ENCODE results near the gene CCDC12.
"Not testable (repeated sequence)": the region's sequence is repeated elsewhere in the genome, so short reads cannot be mapped to it uniquely, and the experiment has no call there.

The CCDC12 gene

DNA sequence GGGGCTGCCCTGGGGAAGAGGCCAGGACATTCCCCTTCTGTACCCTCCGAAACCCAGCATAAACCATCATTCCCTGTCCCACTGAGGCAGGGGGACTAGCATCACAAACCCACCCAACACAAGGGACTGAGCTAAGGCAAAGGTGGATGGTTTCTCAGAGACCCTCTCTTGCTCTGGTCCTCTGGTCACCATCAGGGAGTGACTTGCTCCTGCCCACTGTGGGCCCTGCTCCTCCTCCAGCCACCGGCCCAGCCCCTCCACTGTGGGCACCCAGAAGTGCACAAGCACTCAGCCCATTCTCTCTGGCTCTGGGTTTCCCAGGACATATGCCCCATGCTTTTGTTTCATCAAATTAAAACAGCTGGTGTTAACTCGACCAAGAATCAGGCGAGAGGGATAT is 54.1 kb downstream of the CCDC12 start:
- DNase-seq (ENCODE audit: low spot score): no peak

DNA sequence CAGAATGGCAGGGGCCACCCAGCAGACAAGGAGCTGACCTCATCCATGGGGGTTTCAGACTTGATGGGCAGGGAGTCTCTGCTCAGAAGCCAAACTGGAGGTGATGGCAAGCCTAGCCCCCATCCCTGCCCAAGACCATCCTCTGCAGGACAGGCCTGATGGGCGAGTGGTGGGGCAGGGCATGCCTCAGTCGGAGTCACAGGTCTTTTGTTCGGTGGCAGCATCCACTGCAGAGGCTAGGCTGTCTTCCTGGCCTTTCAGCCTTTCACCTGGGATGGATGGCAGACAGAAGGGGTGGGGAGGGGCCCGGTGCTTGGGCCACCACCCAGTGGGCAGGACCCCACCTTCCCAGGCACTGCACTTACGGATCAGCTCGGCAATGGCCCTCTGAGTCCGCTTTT is 54.7 kb downstream of the CCDC12 start:
- DNase-seq (ENCODE audit: low spot score): no peak

DNA sequence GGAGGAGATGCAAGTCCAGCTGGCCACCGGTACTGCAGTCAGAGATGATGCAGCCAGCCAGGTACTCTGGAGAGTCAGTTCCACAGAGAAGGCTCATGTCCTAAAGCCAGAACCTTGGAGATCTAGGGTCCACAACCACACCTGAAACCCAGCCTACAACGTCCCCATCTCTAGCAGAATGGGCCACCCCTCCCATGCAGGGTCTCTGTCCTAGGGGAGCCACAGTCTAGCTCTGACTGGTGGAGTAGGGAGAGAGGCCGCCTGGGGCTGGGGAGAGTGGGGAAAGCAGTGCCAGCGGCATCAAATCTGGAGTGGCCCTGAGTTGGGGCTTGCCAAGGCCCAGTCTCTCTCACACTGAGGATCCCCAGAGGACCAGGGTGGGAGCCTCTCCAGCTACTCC is 55.5 kb downstream of the CCDC12 start:
- no peak for DNase-seq (ENCODE audit: low spot score)

DNA sequence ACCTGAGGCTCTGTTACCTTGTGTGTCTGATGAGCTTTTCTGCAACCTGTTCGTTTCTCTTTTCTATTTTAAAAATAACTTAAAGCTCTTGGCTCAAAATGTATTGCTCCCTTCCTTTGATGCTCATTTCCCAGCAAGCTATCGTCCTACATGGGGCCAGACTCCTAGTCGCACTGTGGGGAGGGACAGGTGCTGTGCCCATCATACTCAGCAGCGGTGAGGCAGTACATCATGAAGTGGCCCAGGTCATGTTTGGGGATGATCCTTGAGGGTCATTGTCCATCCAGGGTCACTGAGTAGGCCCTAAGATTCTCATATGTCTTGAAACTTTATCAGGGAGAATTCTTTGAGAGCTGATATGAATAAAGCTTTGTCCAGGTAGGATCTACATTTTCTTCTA is 57.9 kb downstream of the CCDC12 start:
- no peak for DNase-seq (ENCODE audit: low spot score)

DNA sequence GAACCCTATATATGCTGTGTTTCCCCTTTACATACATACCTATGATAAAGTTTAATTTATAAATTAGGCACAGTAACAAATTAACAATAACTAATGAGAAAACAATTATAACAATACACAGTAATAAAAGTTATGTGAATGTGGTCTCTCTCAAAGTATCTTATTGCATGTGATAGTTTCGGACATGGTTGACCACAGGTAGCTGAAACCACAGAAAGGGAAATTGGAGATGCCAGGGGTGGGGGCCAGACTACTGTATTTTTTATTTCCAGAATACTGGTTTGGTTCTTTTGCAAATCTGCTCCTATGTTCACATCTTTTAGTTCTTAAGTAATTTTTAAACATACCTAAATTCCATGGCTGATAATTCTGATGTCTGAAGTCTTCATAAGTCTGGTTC is 58.3 kb downstream of the CCDC12 start:
- no peak for DNase-seq (ENCODE audit: low spot score)

DNA sequence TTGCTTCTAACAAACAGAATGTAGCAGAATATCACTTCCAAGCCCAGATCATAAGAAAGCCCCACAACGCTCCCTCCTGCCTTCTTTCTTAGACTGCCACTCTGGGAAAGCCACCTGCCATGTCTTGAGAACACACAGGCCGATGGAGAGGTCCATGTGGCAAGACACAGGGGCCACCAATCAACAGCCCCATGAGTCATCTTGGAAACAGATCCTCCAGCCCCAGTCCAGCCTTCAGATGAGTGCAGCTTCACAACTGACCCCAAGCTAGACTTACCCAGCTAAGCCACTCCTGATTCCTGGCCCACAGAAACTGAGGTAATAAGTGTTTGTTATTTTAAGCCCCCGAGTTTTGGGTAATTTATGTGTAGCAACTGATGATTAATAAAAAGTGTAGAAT is 59.3 kb downstream of the CCDC12 start:
- DNase-seq (ENCODE audit: low spot score): no peak

DNA sequence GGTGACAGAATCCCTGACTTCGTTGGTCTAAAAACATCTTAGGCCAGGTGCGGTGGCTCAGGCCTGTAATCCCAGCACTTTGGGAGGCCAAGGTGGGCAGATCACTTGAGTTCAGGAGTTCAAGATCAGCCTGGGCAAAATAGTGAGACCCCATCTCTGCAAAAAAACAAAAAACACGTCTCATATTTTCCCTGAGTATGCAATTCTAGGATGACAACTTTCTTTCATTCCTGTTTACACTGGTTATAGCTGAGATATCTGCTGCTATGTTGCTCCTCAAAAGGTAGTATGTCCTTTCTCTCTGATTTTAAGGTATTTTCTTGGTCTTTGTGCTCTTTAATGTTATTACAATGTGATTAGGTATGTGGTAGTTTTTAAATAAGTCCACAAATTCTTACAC is 59.7 kb downstream of the CCDC12 start:
- DNase-seq (ENCODE audit: low spot score): no peak

DNA sequence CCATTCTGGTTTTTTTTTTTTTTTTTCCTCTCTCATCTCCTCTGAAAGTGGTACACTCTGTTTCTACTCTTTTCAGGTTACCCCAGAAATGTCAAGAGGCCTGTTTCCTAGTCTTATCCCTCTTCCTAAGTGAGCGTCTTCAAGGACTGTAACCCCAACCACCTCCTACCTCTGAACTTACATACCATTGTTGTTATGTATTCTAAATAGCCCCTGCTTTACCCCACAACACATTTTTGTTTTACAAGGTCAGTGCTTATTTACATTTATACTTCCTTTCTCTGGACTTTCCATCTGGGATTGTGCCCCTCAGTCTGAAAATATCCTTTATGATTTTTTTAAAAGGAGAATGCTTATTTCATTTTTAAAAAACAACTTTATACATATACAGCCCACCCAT is 60.3 kb downstream of the CCDC12 start:
- DNase-seq (ENCODE audit: low spot score): no peak

DNA sequence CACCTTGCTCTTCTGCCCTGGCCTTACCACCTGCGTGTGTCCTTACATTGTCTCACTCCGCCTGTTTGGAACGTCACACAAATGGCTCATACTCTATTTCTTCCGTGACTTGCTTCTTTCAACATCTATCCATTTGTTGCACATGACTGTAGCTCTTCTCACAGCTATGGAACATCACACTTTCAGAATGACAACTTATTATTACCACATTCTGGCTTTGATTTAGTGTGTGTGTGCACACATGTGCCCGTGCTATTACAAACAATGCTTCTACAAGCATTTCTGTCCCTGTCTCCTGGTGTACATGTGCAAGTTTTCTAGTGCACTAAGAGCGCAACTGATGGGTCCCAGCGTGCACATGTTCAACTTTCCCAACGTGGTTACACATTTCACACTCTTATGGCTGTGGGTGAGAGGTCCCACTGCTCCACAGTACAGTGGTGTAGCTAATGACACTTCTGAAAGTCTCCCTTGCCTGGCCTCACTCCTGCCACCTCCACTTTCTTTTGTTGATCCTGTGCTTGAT is 61.2 kb downstream of the CCDC12 start:
- DNase-seq (ENCODE audit: low spot score): no peak

DNA sequence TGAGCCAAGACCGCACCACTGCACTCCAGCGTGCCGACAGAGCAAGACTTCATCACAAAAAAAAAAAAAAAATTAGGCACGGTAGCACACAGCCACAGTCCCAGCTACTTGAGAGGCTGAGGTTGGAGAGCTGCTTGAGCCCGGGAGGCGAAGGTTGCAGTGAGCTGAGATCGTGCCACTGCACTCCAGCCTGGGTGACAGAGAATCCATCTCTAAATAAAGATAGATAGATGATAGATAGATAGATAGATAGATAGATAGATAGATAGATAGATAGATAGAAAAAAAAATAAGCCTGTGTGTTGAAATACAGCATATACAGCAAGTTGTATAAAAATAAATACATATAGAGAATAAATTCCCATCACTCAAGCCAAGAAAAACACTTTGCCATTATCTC is 61.7 kb downstream of the CCDC12 start:
- no peak for DNase-seq (ENCODE audit: low spot score)

DNA sequence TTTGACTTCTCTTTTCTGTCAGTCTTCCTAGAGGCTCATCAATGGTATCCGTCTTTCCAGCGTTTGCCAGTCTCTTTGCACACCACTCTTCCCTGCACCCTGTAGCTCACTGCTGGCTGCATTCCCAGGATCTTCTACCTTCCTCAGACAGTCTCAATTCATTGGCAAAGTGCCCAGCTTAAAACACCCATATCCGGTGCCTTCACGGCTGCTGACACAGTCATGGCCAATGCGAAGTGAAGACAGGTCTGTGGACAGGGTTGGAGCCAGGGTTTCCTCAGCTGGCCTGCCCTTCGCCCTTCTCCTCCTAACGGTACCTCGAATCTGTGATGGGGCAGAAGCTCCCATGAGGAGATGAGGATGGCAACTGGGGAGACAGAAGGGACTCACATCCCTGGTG is 62.9 kb downstream of the CCDC12 start:
- DNase-seq (ENCODE audit: low spot score): no peak

DNA sequence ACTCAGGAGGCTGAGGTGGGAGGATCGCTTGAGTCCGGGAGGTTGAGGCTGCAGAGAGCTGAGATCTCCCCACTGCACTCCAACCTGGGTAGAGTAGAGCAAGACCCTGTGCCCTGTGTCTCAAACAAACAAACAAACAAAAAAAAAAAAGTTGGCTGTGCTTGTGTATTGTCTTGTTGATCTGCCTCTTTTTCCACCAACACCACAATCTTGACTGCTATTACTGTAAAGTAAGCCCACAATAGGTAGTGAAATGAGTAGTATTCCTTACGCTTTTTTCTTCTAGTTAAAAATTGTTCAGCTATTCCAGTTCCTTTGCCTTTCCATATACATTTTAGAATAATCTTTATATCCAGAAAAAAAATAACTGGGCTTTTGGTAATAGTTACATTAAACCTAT is 63.6 kb downstream of the CCDC12 start:
- no peak for DNase-seq (ENCODE audit: low spot score)

DNA sequence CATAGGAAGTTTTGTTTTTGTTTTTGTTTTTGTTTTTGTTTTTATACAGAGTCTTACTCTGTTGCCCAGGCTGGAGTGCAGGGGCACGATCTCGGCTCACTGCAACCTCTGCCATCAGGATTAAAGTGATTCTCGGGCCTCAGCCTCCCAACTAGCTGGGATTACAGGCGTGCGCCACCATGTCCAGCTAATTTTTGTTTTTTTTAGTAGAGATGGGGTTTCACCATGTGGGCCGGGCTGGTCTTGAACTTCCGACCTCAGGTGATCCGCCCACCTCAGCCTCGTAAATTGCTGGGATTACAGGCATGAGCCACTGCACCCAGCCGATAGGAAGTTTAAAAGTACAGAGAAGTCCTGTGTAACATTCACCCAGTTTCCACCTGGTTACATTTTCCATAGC is 65.6 kb downstream of the CCDC12 start:
- not testable (repeated sequence) for DNase-seq (ENCODE audit: low spot score)

DNA sequence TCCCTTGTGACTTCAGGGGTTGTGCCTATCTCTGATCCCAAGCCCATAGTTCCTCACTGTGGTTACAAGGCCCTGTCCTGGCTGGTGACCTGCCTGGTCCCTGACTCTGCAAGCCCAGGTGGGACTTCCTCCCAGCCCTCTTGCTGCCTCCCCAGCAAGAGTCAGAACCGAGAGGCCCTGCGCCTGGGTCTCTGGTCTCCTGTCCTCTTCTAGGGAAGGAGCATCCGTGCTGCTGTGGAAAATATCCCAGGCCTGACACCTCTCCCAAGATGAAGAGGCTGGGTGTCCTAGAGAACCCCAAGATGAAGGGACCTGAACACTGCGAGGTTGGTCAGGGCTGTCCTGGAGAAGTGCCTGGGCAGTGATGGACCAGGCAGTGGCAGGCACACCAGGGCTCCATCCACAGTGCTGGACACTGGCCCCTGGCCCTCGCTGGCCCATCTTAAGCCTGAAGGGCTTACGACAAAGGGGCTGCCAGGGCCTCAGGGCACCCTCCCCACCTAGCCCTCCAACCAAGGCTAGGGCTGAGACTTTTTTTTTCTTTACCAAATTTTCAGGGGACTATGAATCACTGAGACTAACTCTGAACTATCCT is 66.3 kb downstream of the CCDC12 start:
- DNase-seq (ENCODE audit: low spot score): no peak

DNA sequence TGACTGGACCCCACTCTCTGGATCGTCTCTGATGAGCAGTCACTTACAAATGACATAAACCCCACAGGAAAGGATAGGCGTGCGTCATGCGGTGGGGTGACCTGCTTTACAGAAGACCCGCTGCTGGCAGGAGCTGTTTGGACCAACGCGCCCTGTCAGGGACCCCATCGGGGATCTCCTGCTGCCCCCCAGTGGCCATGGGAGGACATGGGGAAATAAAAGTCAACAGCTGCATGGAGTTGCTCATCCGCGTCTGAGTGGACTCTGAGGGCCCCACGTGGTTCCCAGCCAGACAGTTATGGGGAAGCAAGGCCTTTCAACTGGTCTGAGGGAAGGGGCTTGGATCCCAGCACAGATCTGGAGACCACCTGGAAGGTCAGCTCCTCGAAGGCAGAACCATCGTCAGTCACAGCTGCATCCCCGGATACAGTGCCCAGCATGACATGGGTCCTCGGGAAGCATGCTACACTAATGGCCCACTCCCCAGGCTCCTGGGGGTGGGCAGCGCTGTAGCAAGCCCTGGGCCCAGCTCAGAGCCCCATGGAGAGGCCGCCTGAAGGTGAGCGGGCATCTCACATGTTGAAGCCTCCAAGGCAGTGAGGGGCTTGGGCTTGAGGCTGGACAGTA is 66.9 kb downstream of the CCDC12 start:
- peak; percentile 97 for DNase-seq (ENCODE audit: low spot score)

DNA sequence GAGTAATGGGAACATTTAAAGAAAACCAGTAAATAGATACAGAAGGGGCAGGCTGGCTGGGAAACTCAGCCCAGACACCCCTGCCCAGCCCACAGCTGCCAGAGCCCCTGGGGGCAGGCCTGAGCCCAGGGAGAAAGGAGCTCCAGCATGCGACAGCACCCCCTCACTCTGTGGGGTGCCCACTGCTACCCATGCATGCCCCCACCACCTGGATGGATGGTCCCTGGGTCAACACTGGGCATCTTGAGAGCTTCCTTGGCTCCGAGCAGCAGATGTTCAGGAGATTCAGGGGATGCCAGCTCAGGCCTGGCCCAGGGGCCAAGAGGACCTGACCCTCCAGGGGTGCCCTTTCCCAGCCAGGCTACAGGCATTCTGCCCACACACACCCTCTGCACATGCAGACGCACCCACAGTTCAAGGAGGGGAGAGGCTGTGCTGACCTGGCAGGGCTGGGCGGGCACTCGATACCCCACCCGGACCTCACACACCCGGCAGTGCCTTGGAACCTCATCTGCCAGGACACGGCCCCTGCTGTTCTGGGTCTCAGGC is 67.5 kb downstream of the CCDC12 start:
- DNase-seq (ENCODE audit: low spot score): no peak

DNA sequence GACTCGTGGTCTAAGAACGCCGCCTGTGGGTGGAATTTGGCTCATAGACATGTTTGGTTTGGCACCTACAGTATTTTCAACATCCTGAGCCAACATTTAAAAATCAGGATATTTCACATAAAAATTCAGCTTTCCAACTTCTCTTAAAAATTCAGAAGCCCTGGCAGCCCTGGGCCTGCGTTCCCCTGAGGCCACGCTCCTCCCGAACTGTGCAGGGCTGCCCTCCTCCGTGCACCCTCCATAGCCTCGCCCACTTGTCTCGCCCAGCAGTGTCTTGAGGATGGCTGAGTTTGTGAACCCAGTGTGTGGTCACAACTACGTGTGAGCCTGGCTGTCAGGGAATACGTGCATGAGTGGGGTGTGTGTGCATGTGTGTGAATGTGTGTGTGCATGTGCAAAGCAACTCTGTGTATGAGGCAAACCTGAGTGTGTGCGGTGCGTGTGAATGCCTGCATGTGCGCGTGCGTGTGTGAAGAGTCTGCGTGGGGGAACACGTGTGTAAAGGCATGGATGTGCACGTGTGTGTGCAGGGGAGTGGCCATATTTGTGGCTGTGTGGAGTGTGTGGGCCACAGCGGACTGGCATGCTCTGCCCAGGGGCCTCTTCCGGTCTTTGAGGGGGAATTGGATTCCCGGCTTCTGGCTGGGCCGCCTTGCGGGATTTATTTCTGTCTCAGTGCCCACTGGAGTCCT is 68.1 kb downstream of the CCDC12 start:
- DNase-seq (ENCODE audit: low spot score): peak; percentile 70

DNA sequence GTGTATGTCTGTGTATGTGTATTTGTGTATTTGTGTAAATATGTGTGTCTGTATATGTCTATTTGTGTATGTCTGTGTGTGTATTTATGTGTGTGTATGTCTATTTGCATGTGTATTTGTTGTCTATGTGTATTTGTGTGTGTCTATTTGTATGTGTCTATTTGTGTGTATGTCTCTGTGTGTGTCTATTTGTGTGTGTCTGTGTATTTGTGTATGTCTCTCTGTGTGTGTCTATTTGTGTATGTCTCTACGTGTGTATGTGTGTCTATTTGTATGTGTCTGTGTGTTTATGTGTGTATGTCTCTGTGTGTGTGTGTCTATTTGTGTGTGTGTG is 68.6 kb downstream of the CCDC12 start:
- no peak for DNase-seq (ENCODE audit: low spot score)

DNA sequence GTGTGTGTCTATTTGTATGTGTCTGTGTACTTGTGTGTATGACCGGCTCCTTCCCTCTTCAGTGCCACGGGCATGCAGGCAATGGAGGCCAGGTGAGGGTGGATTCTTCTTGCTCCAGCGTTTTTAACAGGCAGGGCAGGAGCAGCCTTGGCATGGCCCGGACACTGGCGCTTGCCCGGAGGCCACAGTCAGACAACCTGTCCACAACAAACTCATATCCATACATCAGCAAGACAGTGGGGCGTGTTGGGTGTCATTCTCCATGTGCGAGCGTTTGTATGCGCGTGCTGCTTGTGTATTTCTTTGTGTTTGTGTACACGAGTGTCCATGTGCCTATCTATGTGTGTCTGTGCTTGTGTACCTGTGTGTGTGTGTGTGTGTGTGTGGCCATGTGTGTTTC is 69.3 kb downstream of the CCDC12 start:
- DNase-seq (ENCODE audit: low spot score): no peak

DNA sequence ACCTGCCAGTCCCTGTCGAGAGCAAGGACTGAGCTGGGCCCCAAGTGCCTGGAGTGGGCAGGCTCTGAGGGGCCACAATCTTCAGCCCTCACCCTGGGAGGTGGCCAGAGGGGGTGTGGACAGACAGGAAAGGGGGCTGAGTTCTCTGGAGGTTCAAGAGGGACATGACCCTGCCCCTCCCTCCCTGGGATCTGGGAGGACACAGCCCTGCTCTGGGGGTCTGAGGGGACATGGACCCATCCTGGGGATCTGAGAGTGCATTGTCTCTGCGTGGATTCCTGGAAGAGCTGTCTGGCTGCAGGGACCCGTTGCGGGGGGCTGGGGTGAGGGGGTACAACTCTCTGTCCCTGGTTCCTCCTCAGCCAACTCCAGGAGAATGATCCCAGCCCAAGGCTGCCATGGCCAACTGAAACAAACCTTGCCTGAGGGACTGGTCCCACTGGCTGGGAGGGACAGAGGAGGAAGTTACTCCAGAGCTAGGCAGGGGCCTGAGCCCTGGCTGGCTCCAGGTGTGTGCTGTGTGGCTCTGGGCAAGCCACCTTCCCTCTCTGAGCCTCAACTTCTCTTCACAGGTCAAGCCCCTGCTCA is 70.0 kb downstream of the CCDC12 start:
- no peak for DNase-seq (ENCODE audit: low spot score)

DNA sequence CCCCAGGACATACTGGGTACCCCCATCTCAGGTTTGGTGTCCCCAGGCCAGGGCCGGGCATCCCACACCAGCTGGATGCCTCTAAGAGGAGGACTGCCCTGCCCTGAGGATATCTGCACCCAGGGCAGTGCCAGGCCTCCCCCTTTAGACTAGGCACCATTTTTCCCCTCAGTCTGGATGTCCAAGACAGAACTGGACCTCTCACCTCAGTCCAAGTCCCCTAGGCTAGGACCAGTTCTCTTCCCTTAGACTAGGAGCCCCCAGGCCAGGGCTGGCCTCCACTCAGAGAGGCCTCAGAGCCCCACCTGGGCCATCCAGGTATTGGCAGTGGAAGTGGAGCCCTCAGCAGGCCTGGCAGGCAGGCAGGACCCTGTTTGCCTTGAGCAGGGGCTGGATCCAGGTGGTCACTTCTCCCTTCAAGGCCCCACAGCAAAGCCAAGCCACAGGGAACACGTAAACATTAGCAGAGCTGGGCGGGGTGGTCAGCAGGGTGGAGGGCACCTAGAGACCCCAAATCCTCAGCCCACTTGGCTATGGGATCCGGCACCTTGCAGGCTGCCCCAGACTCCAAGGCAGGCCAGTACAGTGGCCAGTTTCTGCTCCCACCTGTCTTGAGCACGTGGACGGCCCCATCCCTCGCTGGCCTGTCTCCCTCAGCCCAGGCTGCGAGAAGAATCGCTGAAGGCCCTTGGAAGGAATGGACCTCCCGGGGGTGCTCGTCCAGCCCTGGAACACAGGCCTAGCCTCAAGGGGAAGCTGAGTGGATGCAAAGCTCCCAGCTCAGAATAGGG is 70.7 kb downstream of the CCDC12 start:
- no peak for DNase-seq (ENCODE audit: low spot score)

DNA sequence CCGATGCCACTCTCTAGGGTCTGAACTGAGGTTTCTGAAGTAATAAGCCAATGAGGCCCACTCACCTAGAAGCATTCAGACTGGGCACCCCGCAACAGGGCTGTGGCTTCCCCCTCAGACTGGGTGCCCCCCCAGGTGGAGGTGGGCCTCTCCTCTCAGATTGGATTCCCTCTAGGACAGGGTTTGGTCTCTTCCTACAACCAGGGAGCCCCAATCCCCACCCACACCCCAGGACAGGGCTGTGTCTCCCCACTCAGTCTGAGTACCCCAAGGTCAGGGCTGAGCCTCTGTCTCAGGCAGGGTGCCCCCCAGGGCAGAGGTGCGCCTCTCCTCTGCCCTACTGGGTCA is 71.4 kb downstream of the CCDC12 start:
- DNase-seq (ENCODE audit: low spot score): no peak

Data from AG20443 (cell line).